ENCODE measurements around the gene DCAF4. TPM values are rescaled to one million over a fixed set of nuclear protein-coding genes. Genes with fewer than 3 reads are reported as not detected.

The DCAF4 gene
- total RNA-seq, 2 donors from 2014 or later = 8.9 to 29.6 TPM

DNA sequence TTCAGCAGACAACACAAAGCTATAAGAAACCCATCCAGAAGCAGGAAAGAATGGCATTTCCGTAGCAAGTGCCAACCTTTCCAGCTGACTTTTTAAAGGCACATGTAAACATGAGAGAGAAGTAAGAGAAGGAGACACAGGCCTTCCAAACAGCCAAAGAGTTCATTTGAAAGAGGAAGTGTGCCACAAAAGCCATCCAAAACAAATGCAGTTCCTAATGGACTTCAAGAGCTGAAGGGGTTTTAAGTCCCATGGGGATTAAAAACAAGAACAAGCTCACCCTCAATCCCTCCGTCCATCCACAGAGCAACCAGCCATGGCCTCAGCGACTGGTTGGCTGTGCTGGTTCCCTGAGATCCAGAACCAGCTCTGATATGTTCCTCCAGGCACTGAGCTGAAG lies 27.8 kb upstream of the DCAF4 start:
- TF ChIP-seq, protein P1, sequence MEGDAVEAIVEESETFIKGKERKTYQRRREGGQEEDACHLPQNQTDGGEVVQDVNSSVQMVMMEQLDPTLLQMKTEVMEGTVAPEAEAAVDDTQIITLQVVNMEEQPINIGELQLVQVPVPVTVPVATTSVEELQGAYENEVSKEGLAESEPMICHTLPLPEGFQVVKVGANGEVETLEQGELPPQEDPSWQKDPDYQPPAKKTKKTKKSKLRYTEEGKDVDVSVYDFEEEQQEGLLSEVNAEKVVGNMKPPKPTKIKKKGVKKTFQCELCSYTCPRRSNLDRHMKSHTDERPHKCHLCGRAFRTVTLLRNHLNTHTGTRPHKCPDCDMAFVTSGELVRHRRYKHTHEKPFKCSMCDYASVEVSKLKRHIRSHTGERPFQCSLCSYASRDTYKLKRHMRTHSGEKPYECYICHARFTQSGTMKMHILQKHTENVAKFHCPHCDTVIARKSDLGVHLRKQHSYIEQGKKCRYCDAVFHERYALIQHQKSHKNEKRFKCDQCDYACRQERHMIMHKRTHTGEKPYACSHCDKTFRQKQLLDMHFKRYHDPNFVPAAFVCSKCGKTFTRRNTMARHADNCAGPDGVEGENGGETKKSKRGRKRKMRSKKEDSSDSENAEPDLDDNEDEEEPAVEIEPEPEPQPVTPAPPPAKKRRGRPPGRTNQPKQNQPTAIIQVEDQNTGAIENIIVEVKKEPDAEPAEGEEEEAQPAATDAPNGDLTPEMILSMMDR (IDR thresholded peaks at IDR 0.05) = no peak
- TF ChIP-seq POLR2A (IDR thresholded peaks at IDR 0.05) = no peak
- TF ChIP-seq POLR2AphosphoS5 (IDR thresholded peaks at IDR 0.05) = no peak
- Histone ChIP-seq H3K27ac (no peak overlapping the region), H3K27me3 (replicated peaks; ENCODE audit: insufficient read depth) (no peaks in the 10 kb centered on the region), H3K36me3 (no peaks in the 10 kb centered on the region), H3K4me3 (no peak overlapping the region), H3K9me3 (no peaks in the 10 kb centered on the region), H3K4me1 (replicated peaks) (peaks cover 9% of the 10 kb centered on the region)
- WGBS = 75% methylated on average over 3 of the region's 3 CpGs
- intact Hi-C loops (cut with DNase I) = no loop called here
- DNase-seq (ENCODE audit: low spot score) = no peak

DNA sequence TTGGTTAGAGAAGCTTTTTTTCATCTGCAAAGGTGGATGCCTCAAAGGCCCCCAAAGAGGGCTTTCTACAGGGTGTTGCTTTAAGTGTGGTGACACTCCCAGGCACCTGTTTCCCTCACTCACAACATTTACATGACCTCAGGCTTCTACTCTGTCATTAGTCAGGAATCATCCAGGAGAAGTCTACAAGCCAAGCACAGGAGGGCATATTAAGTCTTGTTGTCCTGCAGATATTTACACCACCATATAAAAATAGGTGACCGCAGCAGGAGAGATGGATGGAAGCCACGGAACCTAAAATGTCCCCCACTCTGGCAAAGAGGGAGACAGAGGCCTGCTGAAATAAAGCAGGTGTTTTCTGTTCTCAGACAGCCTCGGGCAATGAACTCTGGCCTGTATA lies 24.9 kb upstream of the DCAF4 start:
- TF ChIP-seq POLR2AphosphoS5 (IDR thresholded peaks at IDR 0.05) (no peak), POLR2A (IDR thresholded peaks at IDR 0.05) (no peak)
- TF ChIP-seq, protein P1 (IDR thresholded peaks at IDR 0.05) = no peak
- intact Hi-C loops (cut with DNase I) = no loop called here
- DNase-seq (ENCODE audit: low spot score) = no peak
- H3K36me3 ChIP-seq = no peaks in the 10 kb centered on the region
- H3K4me3 ChIP-seq = no peak overlapping the region
- H3K9me3 ChIP-seq = no peaks in the 10 kb centered on the region
- no peak overlapping the region for H3K27ac ChIP-seq
- WGBS = 88% methylated on average over 3 of the region's 3 CpGs
- H3K4me1 ChIP-seq (replicated peaks) = no peaks in the 10 kb centered on the region
- no peaks in the 10 kb centered on the region for H3K27me3 ChIP-seq (replicated peaks; ENCODE audit: insufficient read depth)

DNA sequence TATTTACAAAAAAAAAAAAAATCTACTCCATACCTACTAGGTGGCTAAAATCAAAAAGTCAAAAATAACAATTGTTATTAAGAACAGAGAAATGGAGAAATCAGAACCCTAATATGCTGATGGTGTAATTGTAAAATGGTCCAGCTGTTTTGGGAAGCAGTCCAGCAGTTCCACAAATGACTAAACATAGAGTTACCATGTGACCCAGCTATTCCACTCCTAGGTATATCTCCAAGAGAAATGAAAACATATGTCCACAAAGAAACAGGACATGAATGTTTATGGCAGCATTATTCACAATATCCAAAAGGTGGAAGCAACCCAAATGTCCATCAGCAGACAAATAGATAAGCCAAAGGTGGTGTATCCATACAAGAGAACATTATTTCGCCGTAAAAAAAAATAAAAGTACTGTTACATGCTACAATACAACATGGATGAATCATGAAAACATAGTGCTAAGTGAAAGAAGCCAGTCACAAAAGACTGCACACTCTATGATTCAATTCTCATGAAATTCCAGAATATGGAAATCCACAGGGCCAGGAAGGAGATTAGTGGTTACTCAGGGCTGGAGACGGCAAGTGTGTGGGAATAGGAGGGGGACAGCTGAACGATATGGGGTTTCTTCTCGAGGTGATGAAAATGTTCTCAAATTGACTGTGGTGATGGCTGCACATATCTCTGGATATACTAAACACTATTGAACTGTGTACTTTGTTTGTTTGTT lies 23.3 kb upstream of the DCAF4 start:
- 93% methylated on average over 5 of the region's 5 CpGs for WGBS
- no peak for TF ChIP-seq POLR2A (IDR thresholded peaks at IDR 0.05)
- TF ChIP-seq, protein P1 (IDR thresholded peaks at IDR 0.05) = no peak
- no peak for TF ChIP-seq POLR2AphosphoS5 (IDR thresholded peaks at IDR 0.05)
- H3K9me3 ChIP-seq = no peaks in the 10 kb centered on the region
- intact Hi-C loops (cut with DNase I) = no loop called here
- H3K36me3 ChIP-seq = no peaks in the 10 kb centered on the region
- no peak for DNase-seq (ENCODE audit: low spot score)
- H3K27me3 ChIP-seq (replicated peaks; ENCODE audit: insufficient read depth) = no peaks in the 10 kb centered on the region
- no peak overlapping the region for H3K27ac ChIP-seq
- no peak overlapping the region for H3K4me3 ChIP-seq
- no peaks in the 10 kb centered on the region for H3K4me1 ChIP-seq (replicated peaks)

DNA sequence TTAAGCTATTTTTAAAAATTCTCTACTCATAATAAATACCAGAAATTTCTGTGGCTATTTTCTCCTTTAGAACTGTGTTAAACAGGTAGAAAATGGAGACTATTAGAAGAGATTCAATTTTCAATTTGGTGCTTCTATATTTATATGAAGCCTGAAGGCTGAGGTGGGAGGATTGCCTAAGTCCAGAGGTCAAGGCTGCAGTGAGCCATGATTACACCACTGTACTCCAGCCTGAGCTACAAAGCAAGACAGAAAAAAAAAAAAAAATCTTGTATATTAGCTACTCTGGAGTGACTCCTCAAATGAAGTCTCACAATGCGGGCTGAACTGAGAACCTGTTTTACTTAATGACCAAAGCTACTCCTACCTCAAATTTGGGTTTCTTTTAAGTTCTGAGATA lies 22.5 kb upstream of the DCAF4 start:
- TF ChIP-seq, protein P1 (IDR thresholded peaks at IDR 0.05) = no peak
- TF ChIP-seq POLR2A (IDR thresholded peaks at IDR 0.05) = no peak
- no peak for TF ChIP-seq POLR2AphosphoS5 (IDR thresholded peaks at IDR 0.05)
- no peaks in the 10 kb centered on the region for H3K36me3 ChIP-seq
- intact Hi-C loops (cut with DNase I) = no loop called here
- H3K27me3 ChIP-seq (replicated peaks; ENCODE audit: insufficient read depth) = no peaks in the 10 kb centered on the region
- H3K4me1 ChIP-seq (replicated peaks) = no peaks in the 10 kb centered on the region
- DNase-seq (ENCODE audit: low spot score) = no peak
- H3K9me3 ChIP-seq = no peaks in the 10 kb centered on the region
- no peak overlapping the region for H3K27ac ChIP-seq
- no peak overlapping the region for H3K4me3 ChIP-seq
- 85% methylated on average over 1 of the region's 1 CpG for WGBS

DNA sequence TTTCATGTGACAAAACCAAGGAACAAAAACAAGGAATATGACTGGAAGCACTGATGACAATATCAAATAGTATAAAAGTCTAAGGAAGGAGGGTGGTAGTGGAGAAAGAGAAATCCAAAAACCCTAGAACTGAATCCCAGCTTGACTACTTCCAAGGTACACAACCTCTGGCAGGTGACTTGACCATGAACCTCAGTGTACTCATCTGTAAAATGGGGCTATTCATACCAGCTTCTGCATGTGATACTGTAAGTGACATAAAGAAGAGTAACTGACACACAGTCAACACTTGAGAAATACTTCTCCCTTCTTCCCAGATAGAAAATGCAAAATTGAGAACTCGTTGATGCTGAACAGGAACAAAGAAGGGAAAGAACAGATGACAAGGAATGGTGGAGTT lies 22.0 kb upstream of the DCAF4 start:
- 50% methylated on average over 1 of the region's 1 CpG for WGBS
- DNase-seq (ENCODE audit: low spot score) = no peak
- Histone ChIP-seq H3K4me3 (no peak overlapping the region), H3K27ac (no peak overlapping the region), H3K9me3 (no peaks in the 10 kb centered on the region), H3K4me1 (replicated peaks) (no peaks in the 10 kb centered on the region), H3K27me3 (replicated peaks; ENCODE audit: insufficient read depth) (no peaks in the 10 kb centered on the region), H3K36me3 (no peaks in the 10 kb centered on the region)
- TF ChIP-seq POLR2AphosphoS5 (IDR thresholded peaks at IDR 0.05) (no peak), POLR2A (IDR thresholded peaks at IDR 0.05) (no peak)
- intact Hi-C loops (cut with DNase I) = no loop called here
